Liver (tissue), 9 donors: ENCODE measurements around the gene ARHGAP19. TPM values are rescaled to one million over a fixed set of nuclear protein-coding genes. Genes with fewer than 3 reads are reported as not detected.

Experiments
- DNase-seq: peaks from one replicate; pipeline ENCODE4 v3.0.0-alpha.2; 2017; ENCODE audit warnings: low spot score
- H3K27ac ChIP-seq, 2 donors: one replicate each; pipeline ENCODE4 v1.7.0; 2013; ENCODE audit warnings: inconsistent platforms in 2 of 2, low read length in 2 of 2, control low read depth in 1 of 2, low read depth in 1 of 2, mild to moderate bottlenecking in 1 of 2
- H3K27me3 ChIP-seq, 4 donors: one replicate each; pipeline versions ENCODE4 v1.6.1 to v1.7.0; 2013; ENCODE audit warnings: low read length in 3 of 4, inconsistent platforms in 1 of 4, mild to moderate bottlenecking in 1 of 4, moderate library complexity in 1 of 4; ENCODE audit not compliant: control insufficient read depth in 4 of 4, insufficient read depth in 4 of 4
- H3K36me3 ChIP-seq, 4 donors: one replicate each; pipeline versions ENCODE4 v1.6.1 to v1.7.0; 2013; ENCODE audit warnings: low read length in 3 of 4, mild to moderate bottlenecking in 3 of 4, low read depth in 1 of 4, moderate library complexity in 1 of 4; ENCODE audit not compliant: control insufficient read depth in 4 of 4, insufficient read depth in 3 of 4
- H3K4me1 ChIP-seq, 4 donors: one replicate each; pipeline versions ENCODE4 v1.6.1 to v1.7.0; 2013; ENCODE audit warnings: low read length in 3 of 4, mild to moderate bottlenecking in 3 of 4, moderate library complexity in 1 of 4; ENCODE audit not compliant: control insufficient read depth in 4 of 4, insufficient read depth in 4 of 4
- H3K4me3 ChIP-seq, 3 donors: one replicate each; pipeline versions ENCODE4 v1.6.1 to v1.7.0; 2013; ENCODE audit warnings: low read length in 3 of 3, control low read depth in 1 of 3, low read depth in 1 of 3, mild to moderate bottlenecking in 1 of 3
- H3K9ac ChIP-seq, 2 donors: one replicate each; pipeline ENCODE4 v1.7.0; 2013; ENCODE audit warnings: low read length in 2 of 2, mild to moderate bottlenecking in 2 of 2, moderate library complexity in 2 of 2, control low read depth in 1 of 2, low read depth in 1 of 2
- H3K9me3 ChIP-seq, 4 donors: one replicate each; pipeline versions ENCODE4 v1.6.1 to v1.7.0; 2013; ENCODE audit warnings: low read length in 3 of 4; ENCODE audit not compliant: control insufficient read depth in 4 of 4
- ATF3 ChIP-seq: IDR thresholded peaks from 2 replicates; pipeline ENCODE4 v1.6.1; 2016; ENCODE audit warnings: antibody characterized with exemption
- EGR1 ChIP-seq, 2 donors: IDR thresholded peaks; 2 replicates each; pipeline ENCODE4 v1.6.1; 2016 to 2018; ENCODE audit warnings: antibody characterized with exemption in 2 of 2, low read depth in 2 of 2
- FOXA1 ChIP-seq: IDR thresholded peaks from 2 replicates; pipeline ENCODE4 v1.6.1; 2016; ENCODE audit warnings: antibody characterized with exemption
- FOXA2 ChIP-seq: IDR thresholded peaks from 2 replicates; pipeline ENCODE4 v1.6.1; 2016; ENCODE audit warnings: antibody characterized with exemption
- GABPA ChIP-seq, 2 donors: IDR thresholded peaks in 1 of 2; conservative IDR thresholded peaks in 1 of 2; 2 replicates each; pipeline ENCODE4 v1.6.1; 2016; ENCODE audit warnings: antibody characterized with exemption in 2 of 2, mild to moderate bottlenecking in 1 of 2, moderate library complexity in 1 of 2
- HNF4A ChIP-seq, 2 donors: conservative IDR thresholded peaks; 2 replicates each; pipeline ENCODE4 v1.6.1; 2016; ENCODE audit warnings: antibody characterized with exemption in 2 of 2, mild to moderate bottlenecking in 2 of 2
- HNF4G ChIP-seq: IDR thresholded peaks from 2 replicates; pipeline ENCODE4 v1.6.1; 2016; ENCODE audit warnings: antibody characterized with exemption
- MAX ChIP-seq: IDR thresholded peaks from 2 replicates; pipeline ENCODE4 v1.6.1; 2016; ENCODE audit warnings: antibody characterized with exemption
- NR2F2 ChIP-seq: IDR thresholded peaks from 2 replicates; pipeline ENCODE4 v1.6.1; 2016; ENCODE audit warnings: antibody characterized with exemption
- RXRA ChIP-seq, 2 donors: IDR thresholded peaks; 2 replicates each; pipeline ENCODE4 v1.6.1; 2017 to 2018; ENCODE audit warnings: antibody characterized with exemption in 2 of 2, mild to moderate bottlenecking in 1 of 2
- SP1 ChIP-seq: IDR thresholded peaks from 2 replicates; pipeline ENCODE4 v1.6.1; 2018; ENCODE audit warnings: antibody characterized with exemption, mild to moderate bottlenecking
- TAF1 ChIP-seq: conservative IDR thresholded peaks from 2 replicates; pipeline ENCODE4 v1.6.1; 2016; ENCODE audit warnings: antibody characterized with exemption, mild to moderate bottlenecking
- YY1 ChIP-seq: IDR thresholded peaks from 2 replicates; pipeline ENCODE4 v1.6.1; 2016; ENCODE audit warnings: antibody characterized with exemption, mild to moderate bottlenecking
- WGBS: extraction: QIAGEN DNeasy Blood & Tissue Kit; methylation state at CpG from one replicate; pipeline ENCODE4 v1.1.7; 2013; 5-methylcytosine and 5-hydroxymethylcytosine counted together
- polyA plus RNA-seq, 2 donors: library from polyadenylated mRNA; stranded (reverse) in 1 of 2; unstranded in 1 of 2; fragments of 200-250 nt in 1 of 2; fragments of >200 nt in 1 of 2; fragmentation: Nextera tagmentation in 1 of 2; extraction: Ambion mirVana in 1 of 2; gene quantifications; one replicate each; pipeline versions ENCODE4 v1.2.1 to v1.2.3, GENCODE V29; 2013 to 2015
- total RNA-seq, 2 donors: library from RNA; depleted of rRNA; stranded (reverse); fragments of >200 nt; gene quantifications; one replicate each; pipeline ENCODE4 v1.2.3, GENCODE V29; 2014
- TF ChIP-seq, protein P1 (sequence below): fragments of 150-350 bp; IDR thresholded peaks from 2 replicates; pipeline ENCODE4 v1.5.1; 2017; ENCODE audit warnings: improper control_type of control experiment, low read depth, low read length; ENCODE audit not compliant: missing input control
- TF ChIP-seq, protein P2 (sequence below): IDR thresholded peaks from 2 replicates; pipeline ENCODE4 v1.6.1; 2016; ENCODE audit warnings: antibody characterized with exemption, mild to moderate bottlenecking
- donor health status: healthy.
- donor health status: healthy.
- donor health status: healthy.
- donor health status: healthy.
- donor health status: healthy.

Gene ARHGAP19
- total and polyA plus RNA-seq, 4 donors: 1.6 to 23.4 (median 3.6) TPM

DNA sequence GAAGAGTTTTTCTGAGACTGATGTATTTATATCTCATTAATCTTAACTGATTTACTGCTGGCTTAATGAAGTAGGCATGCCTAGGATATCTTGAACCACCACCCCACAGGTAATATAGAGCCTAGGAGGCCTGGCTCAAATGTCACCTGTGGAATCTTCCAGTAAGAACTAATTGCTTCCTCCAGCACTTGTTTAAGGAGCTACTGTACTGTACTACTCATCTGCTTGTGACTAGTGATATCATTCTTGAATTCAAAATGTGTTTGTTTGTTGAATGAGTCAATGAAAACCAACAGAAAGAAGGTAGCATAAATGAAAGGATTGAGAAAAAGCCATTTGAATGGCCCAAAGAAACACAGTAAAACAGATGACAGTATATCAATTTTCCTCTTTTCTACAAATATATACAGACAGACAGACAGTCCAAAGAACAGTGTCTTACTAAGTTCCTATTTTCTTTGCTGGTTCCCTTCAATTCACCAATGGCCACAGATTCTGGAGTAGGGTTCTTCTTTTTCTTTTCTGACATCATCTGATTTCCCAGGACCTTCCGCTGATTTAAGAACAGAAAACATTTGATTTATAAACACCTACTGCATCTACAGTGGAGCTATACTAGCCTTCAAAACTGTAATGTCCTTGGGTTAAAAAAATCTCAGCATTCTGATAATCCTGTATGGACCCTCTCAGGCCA, 63.0 kb downstream of the ARHGAP19 start:
- Histone ChIP-seq H3K4me3 (no peak overlapping the region), H3K27ac (no peak overlapping the region), H3K9ac (no peak overlapping the region), H3K9me3 (no peaks in the 10 kb centered on the region), H3K27me3 (no peaks in the 10 kb centered on the region), H3K4me1 (peaks cover 0 to 23% (median 17%) of the 10 kb centered on the region in 4 donors), H3K36me3 (peaks cover 0 to under 1% (median 0%) of the 10 kb centered on the region in 4 donors)
- no peak for DNase-seq
- no peak for TF ChIP-seq RXRA (IDR thresholded peaks at IDR 0.05)
- TF ChIP-seq, protein P1, sequence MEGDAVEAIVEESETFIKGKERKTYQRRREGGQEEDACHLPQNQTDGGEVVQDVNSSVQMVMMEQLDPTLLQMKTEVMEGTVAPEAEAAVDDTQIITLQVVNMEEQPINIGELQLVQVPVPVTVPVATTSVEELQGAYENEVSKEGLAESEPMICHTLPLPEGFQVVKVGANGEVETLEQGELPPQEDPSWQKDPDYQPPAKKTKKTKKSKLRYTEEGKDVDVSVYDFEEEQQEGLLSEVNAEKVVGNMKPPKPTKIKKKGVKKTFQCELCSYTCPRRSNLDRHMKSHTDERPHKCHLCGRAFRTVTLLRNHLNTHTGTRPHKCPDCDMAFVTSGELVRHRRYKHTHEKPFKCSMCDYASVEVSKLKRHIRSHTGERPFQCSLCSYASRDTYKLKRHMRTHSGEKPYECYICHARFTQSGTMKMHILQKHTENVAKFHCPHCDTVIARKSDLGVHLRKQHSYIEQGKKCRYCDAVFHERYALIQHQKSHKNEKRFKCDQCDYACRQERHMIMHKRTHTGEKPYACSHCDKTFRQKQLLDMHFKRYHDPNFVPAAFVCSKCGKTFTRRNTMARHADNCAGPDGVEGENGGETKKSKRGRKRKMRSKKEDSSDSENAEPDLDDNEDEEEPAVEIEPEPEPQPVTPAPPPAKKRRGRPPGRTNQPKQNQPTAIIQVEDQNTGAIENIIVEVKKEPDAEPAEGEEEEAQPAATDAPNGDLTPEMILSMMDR: no peak
- TF ChIP-seq FOXA1: no peak
- no peak for TF ChIP-seq NR2F2
- TF ChIP-seq HNF4G: no peak
- TF ChIP-seq TAF1: no peak
- WGBS: 93% methylated on average over 1 of the region's 1 CpG

DNA sequence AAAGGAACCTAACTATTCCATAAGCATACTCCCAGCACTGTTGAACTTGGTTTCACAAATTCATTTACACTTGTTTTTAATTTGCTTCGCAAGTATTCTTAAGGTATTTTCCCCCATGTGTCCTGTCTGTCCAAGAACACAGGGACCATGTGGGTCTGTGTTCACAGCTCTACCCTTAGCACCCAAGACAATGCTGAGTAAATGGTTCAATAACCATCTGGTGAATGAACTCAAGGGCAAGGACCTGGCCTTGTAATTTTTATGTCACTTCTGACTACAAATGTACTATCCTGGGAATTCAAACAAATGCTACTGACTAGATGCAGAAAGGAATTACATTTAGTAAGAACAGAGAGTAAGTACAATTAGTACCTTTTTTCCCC, 63.7 kb downstream of the ARHGAP19 start:
- DNase-seq: no peak
- 91% methylated on average over 1 of the region's 1 CpG for WGBS
- Histone ChIP-seq H3K9ac (no peak overlapping the region), H3K4me1 (peaks cover 0 to 23% (median 17%) of the 10 kb centered on the region in 4 donors), H3K27me3 (no peaks in the 10 kb centered on the region), H3K36me3 (peaks cover 0 to 3% (median 0%) of the 10 kb centered on the region in 4 donors), H3K4me3 (no peak overlapping the region), H3K27ac (peak overlapping the region in 1 of 2 donors; percentile 49), H3K9me3 (no peaks in the 10 kb centered on the region)
- TF ChIP-seq NR2F2: no peak
- TF ChIP-seq RXRA (IDR thresholded peaks at IDR 0.05): peak; percentile 74 to 90
- TF ChIP-seq HNF4A (conservative IDR thresholded peaks at IDR 0.05): peak in 1 of 2 donors; percentile 6

GRCh38 chr10:97228130-97228774, 64.2 kb downstream of the ARHGAP19 start:
- no peak for DNase-seq

More at GRCh38 chr10:97228130-97228774, 64.2 kb downstream of the ARHGAP19 start:
- Histone ChIP-seq H3K27ac (peak overlapping the region in 1 of 2 donors; percentile 49), H3K27me3 (no peaks in the 10 kb centered on the region), H3K9me3 (no peaks in the 10 kb centered on the region), H3K4me3 (no peak overlapping the region), H3K4me1 (peaks cover 0 to 23% (median 17%) of the 10 kb centered on the region in 4 donors), H3K36me3 (peaks cover 0 to 3% (median 0%) of the 10 kb centered on the region in 4 donors), H3K9ac (no peak overlapping the region)
- TF ChIP-seq EGR1 (IDR thresholded peaks at IDR 0.05; ENCODE audit: low read depth in 2 of 2): no peak
- TF ChIP-seq RXRA (IDR thresholded peaks at IDR 0.05): no peak
- TF ChIP-seq, protein P2, sequence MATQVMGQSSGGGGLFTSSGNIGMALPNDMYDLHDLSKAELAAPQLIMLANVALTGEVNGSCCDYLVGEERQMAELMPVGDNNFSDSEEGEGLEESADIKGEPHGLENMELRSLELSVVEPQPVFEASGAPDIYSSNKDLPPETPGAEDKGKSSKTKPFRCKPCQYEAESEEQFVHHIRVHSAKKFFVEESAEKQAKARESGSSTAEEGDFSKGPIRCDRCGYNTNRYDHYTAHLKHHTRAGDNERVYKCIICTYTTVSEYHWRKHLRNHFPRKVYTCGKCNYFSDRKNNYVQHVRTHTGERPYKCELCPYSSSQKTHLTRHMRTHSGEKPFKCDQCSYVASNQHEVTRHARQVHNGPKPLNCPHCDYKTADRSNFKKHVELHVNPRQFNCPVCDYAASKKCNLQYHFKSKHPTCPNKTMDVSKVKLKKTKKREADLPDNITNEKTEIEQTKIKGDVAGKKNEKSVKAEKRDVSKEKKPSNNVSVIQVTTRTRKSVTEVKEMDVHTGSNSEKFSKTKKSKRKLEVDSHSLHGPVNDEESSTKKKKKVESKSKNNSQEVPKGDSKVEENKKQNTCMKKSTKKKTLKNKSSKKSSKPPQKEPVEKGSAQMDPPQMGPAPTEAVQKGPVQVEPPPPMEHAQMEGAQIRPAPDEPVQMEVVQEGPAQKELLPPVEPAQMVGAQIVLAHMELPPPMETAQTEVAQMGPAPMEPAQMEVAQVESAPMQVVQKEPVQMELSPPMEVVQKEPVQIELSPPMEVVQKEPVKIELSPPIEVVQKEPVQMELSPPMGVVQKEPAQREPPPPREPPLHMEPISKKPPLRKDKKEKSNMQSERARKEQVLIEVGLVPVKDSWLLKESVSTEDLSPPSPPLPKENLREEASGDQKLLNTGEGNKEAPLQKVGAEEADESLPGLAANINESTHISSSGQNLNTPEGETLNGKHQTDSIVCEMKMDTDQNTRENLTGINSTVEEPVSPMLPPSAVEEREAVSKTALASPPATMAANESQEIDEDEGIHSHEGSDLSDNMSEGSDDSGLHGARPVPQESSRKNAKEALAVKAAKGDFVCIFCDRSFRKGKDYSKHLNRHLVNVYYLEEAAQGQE: no peak
- TF ChIP-seq HNF4G: no peak
- no peak for TF ChIP-seq ATF3
- no peak for TF ChIP-seq FOXA2
- no peak for TF ChIP-seq YY1
- TF ChIP-seq FOXA1: no peak
- TF ChIP-seq HNF4A (conservative IDR thresholded peaks at IDR 0.05): no peak
- TF ChIP-seq MAX: no peak
- no peak for TF ChIP-seq SP1
- TF ChIP-seq, protein P1: no peak
- TF ChIP-seq GABPA (IDR thresholded peaks at IDR 0.05 in 1 of 2, conservative IDR thresholded peaks at IDR 0.05 in 1 of 2): no peak
- no peak for TF ChIP-seq NR2F2
- 48% methylated on average over 3 of the region's 3 CpGs for WGBS
